Smooth muscle cell (in vitro differentiated cells): ENCODE data around the gene SAA1. TPM values are rescaled to one million over a fixed set of nuclear protein-coding genes. Genes with fewer than 3 reads are reported as not detected.

Source experiments
- DNase-seq: peaks from one replicate; lab custom pipeline; 2025; ENCODE audit not compliant: unreplicated experiment; lab: John Stamatoyannopoulos, UW
- H2AFZ ChIP-seq: fragments of 200-600 bp; sonication (generic); 2 replicates; pipeline ENCODE4 v1.6.0; 2016; ENCODE audit warnings: antibody characterized with exemption, low read depth, mild to moderate bottlenecking
- H3F3A ChIP-seq: fragments of 200-600 bp; sonication (generic); 2 replicates; pipeline ENCODE4 v1.6.0; 2017; ENCODE audit warnings: antibody characterized with exemption, low read depth
- H3K27ac ChIP-seq: fragments of 200-600 bp; sonication (generic); 2 replicates; pipeline ENCODE4 v1.5.1; 2016; ENCODE audit warnings: low read depth, mild to moderate bottlenecking
- H3K27me3 ChIP-seq: fragments of 200-600 bp; sonication (generic); 2 replicates; pipeline ENCODE4 v1.6.1; 2016; ENCODE audit warnings: low read depth, mild to moderate bottlenecking
- H3K36me3 ChIP-seq: fragments of 200-600 bp; sonication (generic); 2 replicates; pipeline ENCODE4 v1.5.1; 2016; ENCODE audit warnings: low read depth
- H3K4me1 ChIP-seq: fragments of 200-600 bp; sonication (generic); 2 replicates; pipeline ENCODE4 v1.5.1; 2016; ENCODE audit warnings: low read depth
- H3K4me2 ChIP-seq: fragments of 200-600 bp; sonication (generic); 2 replicates; pipeline ENCODE4 v1.6.0; 2016; ENCODE audit warnings: mild to moderate bottlenecking
- H3K4me3 ChIP-seq: fragments of 200-600 bp; sonication (generic); 2 replicates; pipeline ENCODE4 v1.5.1; 2016; ENCODE audit warnings: mild to moderate bottlenecking
- H3K79me2 ChIP-seq: fragments of 200-600 bp; sonication (generic); 2 replicates; pipeline ENCODE4 v1.6.0; 2016; ENCODE audit warnings: low read depth, mild to moderate bottlenecking
- H3K9ac ChIP-seq: fragments of 200-600 bp; sonication (generic); 2 replicates; pipeline ENCODE4 v1.6.0; 2016; ENCODE audit warnings: low read depth
- H3K9me3 ChIP-seq: fragments of 200-600 bp; sonication (generic); replicated peaks from 2 replicates; pipeline ENCODE4 v1.5.1; 2016; ENCODE audit warnings: low read depth
- H4K20me1 ChIP-seq: fragments of 200-600 bp; sonication (generic); 2 replicates; pipeline ENCODE4 v1.6.0; 2016; ENCODE audit warnings: low read depth
- WGBS: methylation state at CpG from one replicate; pipeline ENCODE4 v1.1.7; 2016; ENCODE audit warnings: low lambda C conversion rate; 5-methylcytosine and 5-hydroxymethylcytosine counted together
- polyA plus RNA-seq: library from polyadenylated mRNA; unstranded; fragments of >200 nt; fragmentation: Nextera tagmentation; extraction: Ambion mirVana; gene quantifications from 2 replicates; pipeline ENCODE4 v1.2.1, GENCODE V29; 2016
- total RNA-seq: library from RNA; depleted of rRNA; stranded (reverse); fragments of >200 nt; gene quantifications from 2 replicates; pipeline ENCODE4 v1.2.3, GENCODE V29; 2014
- TF ChIP-seq, protein P1 (sequence below): fragments of 200-600 bp; sonication (generic); IDR thresholded peaks from 2 replicates; pipeline ENCODE4 v1.5.1; 2017; ENCODE audit warnings: borderline replicate concordance, mild to moderate bottlenecking, antibody characterized with exemption; ENCODE audit not compliant: insufficient read depth, poor library complexity, severe bottlenecking

The SAA1 gene
- total and polyA plus RNA-seq, 2 experiments from 2014 or later, result 1.2 TPM; not detected in 1

DNA sequence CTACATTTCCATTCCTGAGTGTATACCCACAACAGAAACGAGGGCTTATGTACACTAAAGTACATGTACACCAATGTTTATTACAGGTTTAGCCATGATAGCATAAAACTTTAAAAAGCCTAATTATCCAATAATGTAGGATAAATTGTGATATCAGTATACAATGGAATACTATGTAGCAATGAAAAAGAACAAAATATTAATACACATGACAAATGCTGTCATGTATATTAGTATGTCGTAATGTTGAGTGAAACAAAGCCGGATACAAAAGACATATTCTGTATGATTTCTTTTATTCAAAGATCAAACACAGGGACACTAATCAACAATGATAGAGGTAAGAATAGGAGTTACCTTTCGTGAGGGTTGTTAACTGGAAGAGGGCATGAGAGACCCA is 32.2 kb upstream of the SAA1 start:
- no peaks in the 10 kb centered on the region for H3K4me1 ChIP-seq
- 88% methylated on average over 4 of the region's 4 CpGs for WGBS
- no peak overlapping the region for H3K4me3 ChIP-seq
- H3F3A ChIP-seq, result no peaks in the 10 kb centered on the region
- H3K36me3 ChIP-seq, result no peaks in the 10 kb centered on the region
- H3K27ac ChIP-seq, result no peak overlapping the region
- H3K27me3 ChIP-seq, result peaks cover 17% of the 10 kb centered on the region
- no peak overlapping the region for H2AFZ ChIP-seq
- no peak overlapping the region for H3K4me2 ChIP-seq
- H3K9me3 ChIP-seq, result no peaks in the 10 kb centered on the region
- no peak for DNase-seq
- no peak overlapping the region for H3K9ac ChIP-seq
- no peaks in the 10 kb centered on the region for H4K20me1 ChIP-seq
- no peaks in the 10 kb centered on the region for H3K79me2 ChIP-seq
- TF ChIP-seq, protein P1, sequence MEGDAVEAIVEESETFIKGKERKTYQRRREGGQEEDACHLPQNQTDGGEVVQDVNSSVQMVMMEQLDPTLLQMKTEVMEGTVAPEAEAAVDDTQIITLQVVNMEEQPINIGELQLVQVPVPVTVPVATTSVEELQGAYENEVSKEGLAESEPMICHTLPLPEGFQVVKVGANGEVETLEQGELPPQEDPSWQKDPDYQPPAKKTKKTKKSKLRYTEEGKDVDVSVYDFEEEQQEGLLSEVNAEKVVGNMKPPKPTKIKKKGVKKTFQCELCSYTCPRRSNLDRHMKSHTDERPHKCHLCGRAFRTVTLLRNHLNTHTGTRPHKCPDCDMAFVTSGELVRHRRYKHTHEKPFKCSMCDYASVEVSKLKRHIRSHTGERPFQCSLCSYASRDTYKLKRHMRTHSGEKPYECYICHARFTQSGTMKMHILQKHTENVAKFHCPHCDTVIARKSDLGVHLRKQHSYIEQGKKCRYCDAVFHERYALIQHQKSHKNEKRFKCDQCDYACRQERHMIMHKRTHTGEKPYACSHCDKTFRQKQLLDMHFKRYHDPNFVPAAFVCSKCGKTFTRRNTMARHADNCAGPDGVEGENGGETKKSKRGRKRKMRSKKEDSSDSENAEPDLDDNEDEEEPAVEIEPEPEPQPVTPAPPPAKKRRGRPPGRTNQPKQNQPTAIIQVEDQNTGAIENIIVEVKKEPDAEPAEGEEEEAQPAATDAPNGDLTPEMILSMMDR, result no peak

DNA sequence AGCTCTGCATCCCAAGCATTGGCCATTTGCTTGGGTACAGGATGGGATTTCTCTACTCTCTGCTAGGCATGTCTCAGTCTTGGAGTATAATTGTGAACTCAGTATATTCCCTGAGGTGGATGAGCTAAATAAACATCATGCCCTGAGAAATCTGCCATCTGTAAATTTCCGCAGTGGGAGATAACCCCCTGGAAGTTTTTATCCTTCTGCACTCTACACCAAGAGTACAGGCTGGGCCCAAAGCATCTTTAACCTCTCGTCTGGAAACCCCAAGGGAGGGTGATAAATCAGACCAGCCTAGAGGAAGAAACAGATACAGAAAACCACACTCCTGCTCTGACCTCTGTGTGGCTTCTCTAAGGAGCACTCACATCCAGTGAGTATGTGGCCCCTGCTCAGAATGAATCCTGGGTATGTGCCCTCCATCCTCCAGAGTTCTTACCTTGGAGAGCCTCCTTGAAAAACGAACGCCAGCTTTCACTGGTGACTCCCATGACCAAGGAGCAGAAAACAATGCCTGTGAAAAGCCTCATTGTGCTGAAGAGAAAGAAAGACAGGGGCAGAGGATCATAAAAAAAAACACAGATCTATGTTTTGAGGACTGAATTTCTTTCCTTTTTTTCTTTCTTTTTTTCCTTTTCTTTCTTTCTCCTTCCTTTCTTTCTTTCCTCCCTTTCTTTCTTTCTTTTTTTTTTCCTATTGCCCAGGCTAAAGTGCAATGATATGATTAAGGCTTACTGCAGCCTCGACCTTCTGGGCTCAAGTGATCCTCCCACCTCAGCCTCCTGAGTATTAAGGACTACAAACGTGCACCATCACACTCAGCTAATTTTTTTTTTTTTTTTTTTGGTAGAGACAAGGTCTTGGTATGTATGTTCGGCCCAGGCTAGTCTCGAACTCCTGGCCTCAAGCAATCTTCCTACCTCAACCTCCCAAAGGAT is 30.4 kb upstream of the SAA1 start:
- no peaks in the 10 kb centered on the region for H3K9me3 ChIP-seq
- no peak overlapping the region for H2AFZ ChIP-seq
- H3K27me3 ChIP-seq, result peaks cover 32% of the 10 kb centered on the region
- no peaks in the 10 kb centered on the region for H3K36me3 ChIP-seq
- H4K20me1 ChIP-seq, result no peaks in the 10 kb centered on the region
- no peaks in the 10 kb centered on the region for H3K79me2 ChIP-seq
- no peak for DNase-seq
- H3K4me3 ChIP-seq, result no peak overlapping the region
- no peaks in the 10 kb centered on the region for H3K4me1 ChIP-seq
- TF ChIP-seq, protein P1, result no peak
- H3F3A ChIP-seq, result no peaks in the 10 kb centered on the region
- H3K9ac ChIP-seq, result no peak overlapping the region
- 75% methylated on average over 8 of the region's 8 CpGs for WGBS
- H3K27ac ChIP-seq, result no peak overlapping the region
- H3K4me2 ChIP-seq, result no peak overlapping the region

DNA sequence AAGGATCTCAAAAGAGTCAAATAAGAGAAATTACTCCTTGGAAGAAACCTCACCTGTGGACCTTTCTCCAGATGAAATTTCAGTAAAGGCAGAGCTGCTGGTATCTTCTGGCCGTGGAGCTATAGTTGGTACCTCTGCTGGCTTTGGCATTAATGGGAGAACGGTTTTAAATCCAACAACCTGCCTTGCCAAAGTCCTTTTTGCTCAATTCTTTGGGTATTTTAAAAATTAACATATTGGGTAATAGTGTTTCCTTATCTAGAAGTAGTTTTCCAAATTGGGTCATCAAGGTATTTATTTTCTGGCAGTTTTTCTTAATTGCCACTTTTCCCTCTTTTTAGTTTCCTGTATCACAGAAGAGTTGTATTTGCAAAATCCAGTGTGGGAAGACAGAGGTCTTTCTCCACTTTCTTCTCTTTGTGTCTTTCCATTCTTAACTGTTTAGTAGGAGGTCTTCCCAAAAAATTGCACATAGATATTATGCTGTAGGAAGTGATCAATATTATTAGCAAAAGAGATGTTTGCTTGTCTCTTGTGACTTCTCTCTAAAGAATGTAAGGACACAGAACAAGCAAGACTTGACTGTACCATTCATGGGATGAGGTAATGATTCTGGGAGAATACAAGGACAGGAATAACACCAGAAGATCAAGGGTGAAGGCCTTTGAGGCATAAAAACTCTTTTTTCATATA is 29.3 kb upstream of the SAA1 start, which contains the start of gene SAA4:
TSS of gene SAA4 (minus strand) at position 139 of the 693 bp plus-strand sequence. CDS start 876 bp downstream, outside the sequence.
- no peak within 1 kb of the TSS for H3K4me3 ChIP-seq
- H3F3A ChIP-seq, result no peaks in the 10 kb centered on the region
- WGBS, result 88% methylated on average over 2 of the region's 2 CpGs
- no peaks in the 10 kb centered on the region for H4K20me1 ChIP-seq
- no peaks in the 10 kb centered on the region for H3K79me2 ChIP-seq
- no peaks in the 10 kb centered on the region for H3K4me1 ChIP-seq
- H3K9ac ChIP-seq, result no peak within 1 kb of the TSS
- H3K9me3 ChIP-seq, result no peaks in the 10 kb centered on the region
- H3K27me3 ChIP-seq, result peaks cover 32% of the 10 kb centered on the region
- no peak for DNase-seq
- H3K36me3 ChIP-seq, result no peaks in the 10 kb centered on the region
- TF ChIP-seq, protein P1, result no peak
- H3K4me2 ChIP-seq, result no peak within 1 kb of the TSS
- H2AFZ ChIP-seq, result no peak within 1 kb of the TSS
- H3K27ac ChIP-seq, result no peak within 1 kb of the TSS
